Effector CD8-positive, alpha-beta T cell (primary cell): ENCODE data around the gene GCH1.

Experiments
- DNase-seq: peaks from one replicate; lab custom pipeline; 2025; lab: John Stamatoyannopoulos, UW

Gene GCH1

DNA sequence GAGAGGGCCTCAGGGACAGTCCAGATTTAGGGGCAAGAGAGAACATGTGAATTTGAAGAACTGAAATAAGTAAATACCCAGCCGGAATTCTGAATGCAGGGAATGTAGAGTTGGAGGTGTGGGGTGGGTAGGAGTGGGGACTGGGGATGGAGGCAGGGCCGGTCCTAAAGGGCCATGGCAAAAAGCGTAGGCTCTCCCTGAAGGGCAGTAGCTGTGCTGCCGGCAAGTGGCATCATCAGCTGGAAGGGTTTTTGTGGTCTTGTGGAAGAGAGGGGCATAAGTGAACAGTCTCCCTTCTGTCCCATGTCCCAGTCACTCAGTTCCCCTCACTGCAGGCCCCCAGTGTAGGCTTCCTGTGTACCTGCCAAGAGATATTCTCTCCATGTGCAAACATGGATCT, 104.6 kb downstream of the GCH1 start:
- DNase-seq = no peak

DNA sequence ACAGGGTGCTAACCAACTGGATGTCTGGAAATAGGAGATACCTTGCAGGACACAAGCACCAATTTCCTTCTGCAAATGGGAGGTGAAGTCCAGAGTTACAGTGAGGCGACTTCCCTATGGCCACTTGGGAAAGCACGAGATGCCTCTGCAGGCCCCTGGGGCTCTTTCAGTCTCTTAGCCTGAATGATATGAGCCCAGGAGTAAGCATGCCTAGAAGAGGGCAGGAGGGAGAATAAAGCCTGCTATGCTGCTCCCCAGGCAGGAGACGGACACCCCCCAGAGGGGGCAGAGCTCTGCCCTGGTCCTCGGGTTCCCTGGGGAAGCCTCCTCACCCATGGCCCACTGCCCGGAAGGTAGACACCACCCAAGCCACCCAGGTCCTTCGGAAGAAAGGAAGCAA, 105.1 kb downstream of the GCH1 start:
- DNase-seq = no peak

DNA sequence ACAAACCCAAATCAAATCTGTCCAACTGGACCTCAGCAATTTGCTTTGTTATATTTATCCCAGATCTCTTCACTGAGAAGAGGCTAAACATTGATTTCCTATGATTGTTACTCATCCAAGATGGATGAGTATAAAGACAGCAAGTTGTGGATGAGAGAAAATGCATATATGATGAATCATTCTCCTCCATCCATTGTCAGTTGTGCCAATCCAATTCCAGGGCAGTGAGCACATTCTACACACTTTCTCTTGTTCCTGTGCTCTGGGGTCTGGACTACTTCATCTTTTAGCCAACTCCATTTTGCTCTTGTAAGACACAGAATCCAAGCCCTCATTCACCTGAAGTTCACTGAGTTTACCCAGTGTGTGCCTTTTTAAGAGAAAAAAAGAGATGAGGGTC, 105.7 kb downstream of the GCH1 start:
- DNase-seq = no peak

DNA sequence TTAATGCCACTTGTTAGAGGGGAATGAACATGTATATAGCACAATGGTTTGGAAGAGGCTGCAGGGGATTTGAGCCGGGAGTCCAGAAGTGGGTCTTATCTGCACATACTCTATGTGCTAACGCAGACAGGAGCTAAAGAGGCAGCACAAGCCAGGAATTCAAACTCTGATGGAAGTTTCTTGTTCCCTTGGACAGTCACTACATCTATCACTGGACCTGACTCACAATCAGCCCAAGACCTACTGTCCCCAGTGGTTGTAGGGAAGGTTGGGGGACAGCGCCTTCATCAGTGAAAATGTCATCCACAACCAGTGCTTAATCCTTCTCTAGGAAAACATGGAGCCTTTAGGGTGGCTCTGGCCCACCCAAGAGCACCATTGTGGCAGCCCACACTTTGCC, 107.8 kb downstream of the GCH1 start:
- no peak for DNase-seq

DNA sequence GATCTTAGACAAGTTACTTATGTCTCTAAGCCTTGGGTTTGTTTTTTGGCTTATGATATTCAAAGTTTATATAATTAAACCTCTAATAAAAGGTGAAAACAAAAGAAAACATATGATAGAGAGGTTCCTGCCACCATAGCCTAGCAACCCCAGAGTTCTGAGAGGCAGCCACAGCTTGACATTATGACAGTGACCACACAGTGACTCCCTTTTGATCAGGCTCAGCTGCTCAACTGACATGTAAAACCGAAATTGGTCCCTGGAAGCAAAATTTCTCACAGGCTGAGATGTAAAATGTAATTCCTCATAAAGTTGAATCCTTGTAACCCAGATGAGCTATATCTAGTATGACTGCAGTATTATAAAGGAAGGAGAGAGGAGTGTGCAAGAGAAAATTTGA, 108.5 kb downstream of the GCH1 start:
- DNase-seq = no peak

DNA sequence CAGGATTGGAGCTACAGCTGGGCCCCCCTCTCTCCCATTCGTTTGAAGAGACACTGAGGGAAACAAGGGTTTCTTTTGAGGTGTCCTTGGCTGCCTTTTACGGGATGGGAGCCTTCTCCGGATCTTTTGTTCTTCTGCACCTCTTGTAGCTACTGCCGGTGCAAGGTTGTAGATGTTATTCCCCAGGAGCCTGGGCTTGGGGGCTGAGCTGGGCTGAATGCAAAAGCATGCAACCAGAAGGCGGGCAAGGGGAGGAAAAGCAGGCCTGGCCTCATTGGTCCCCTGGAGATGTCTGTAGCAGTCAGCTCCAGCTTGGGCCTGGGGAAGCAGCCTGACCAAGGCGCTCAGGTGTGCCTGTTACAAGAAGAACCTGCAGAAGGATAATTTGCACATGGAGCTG, 110.3 kb downstream of the GCH1 start:
- no peak for DNase-seq
